Spleen (tissue), 11 donors: Measurements from ENCODE around the gene MRPL36. TPM values are rescaled to one million over a fixed set of nuclear protein-coding genes. Genes with fewer than 3 reads are reported as not detected.

Experiments
- DNase-seq: peaks from one replicate; pipeline ENCODE4 v3.0.0-alpha.2; 2020
- H3K27ac ChIP-seq, 8 donors: fragments of 200-600 bp; sonication (generic) in 7 of 8; 1 replicate in 4 of 8; 2 replicates in 4 of 8; pipeline versions ENCODE4 v1.5.0 to v1.8.0; 2016 to 2021; ENCODE audit warnings: inconsistent platforms in 4 of 8, mild to moderate bottlenecking in 4 of 8, moderate library complexity in 1 of 8
- H3K27me3 ChIP-seq, 7 donors: fragments of 200-600 bp; sonication (generic) in 6 of 7; replicated peaks in 1 of 7; 1 replicate in 4 of 7; 2 replicates in 3 of 7; pipeline versions ENCODE4 v1.5.0 to v1.8.0; 2016 to 2021; ENCODE audit warnings: inconsistent platforms in 3 of 7, mild to moderate bottlenecking in 1 of 7
- H3K36me3 ChIP-seq, 6 donors: fragments of 200-600 bp; sonication (generic) in 5 of 6; 1 replicate in 4 of 6; 2 replicates in 2 of 6; pipeline versions ENCODE4 v1.5.0 to v1.8.0; 2016 to 2021; ENCODE audit warnings: inconsistent platforms in 2 of 6
- H3K4me1 ChIP-seq, 6 donors: fragments of 200-600 bp; sonication (generic) in 5 of 6; 1 replicate in 3 of 6; 2 replicates in 3 of 6; pipeline versions ENCODE4 v1.5.0 to v1.8.0; 2016 to 2021; ENCODE audit warnings: inconsistent platforms in 3 of 6
- H3K4me3 ChIP-seq, 8 donors: fragments of 200-600 bp; sonication (generic) in 7 of 8; 1 replicate in 4 of 8; 2 replicates in 4 of 8; pipeline versions ENCODE4 v1.5.0 to v1.8.0; 2016 to 2021; ENCODE audit warnings: inconsistent platforms in 4 of 8, mild to moderate bottlenecking in 4 of 8, moderate library complexity in 2 of 8
- H3K9me3 ChIP-seq, 8 donors: fragments of 200-600 bp; sonication (generic) in 7 of 8; 1 replicate in 4 of 8; 2 replicates in 4 of 8; pipeline versions ENCODE4 v1.5.0 to v1.8.0; 2016 to 2021; ENCODE audit warnings: inconsistent platforms in 4 of 8
- POLR2A ChIP-seq, 3 donors: fragments of 450-650 bp; IDR thresholded peaks; one replicate each; pipeline ENCODE4 v1.5.1; 2017; ENCODE audit warnings: antibody characterized with exemption in 3 of 3, mild to moderate bottlenecking in 1 of 3
- POLR2AphosphoS5 ChIP-seq, 3 donors: sonication (generic); formaldehyde crosslinking; IDR thresholded peaks; one replicate each; pipeline ENCODE4 v1.5.1; 2017; ENCODE audit warnings: antibody characterized with exemption in 3 of 3
- WGBS, 5 donors: extraction: QIAGEN DNeasy Blood & Tissue Kit in 3 of 5; methylation state at CpG; one replicate each; pipeline versions ENCODE4 v1.1.5 to v1.1.7; 2013 to 2018; 5-methylcytosine and 5-hydroxymethylcytosine counted together
- intact Hi-C: fragments of 100-400 bp; cut with DNase I; formaldehyde crosslinking; loops from one replicate; pipeline ENCODE4 v1.15.0; 2023; ENCODE audit warnings: low total_unique reads
- polyA plus RNA-seq, 3 donors: library from polyadenylated mRNA; stranded (reverse); fragments of 200-250 nt; gene quantifications; one replicate each; pipeline ENCODE4 v1.2.1, GENCODE V29; 2013
- total RNA-seq, 7 donors: library from RNA; depleted of rRNA in 3 of 7; stranded (reverse); fragments of >200 nt in 3 of 7; fragmentation: NEBNext Ultra II Directional in 4 of 7; extraction: Animal tissue kit (Norgen Biotek cat#: 25700) in 4 of 7; gene quantifications; one replicate each; pipeline versions ENCODE4 v1.1.0 to v1.2.1, GENCODE V29; 2016 to 2021
- TF ChIP-seq, protein P1 (sequence below), 11 experiments: fragments of 200-600 bp in 7 of 11; fragments of 450-650 bp in 4 of 11; sonication (generic) in 4 of 11; IDR thresholded peaks in 8 of 11; conservative IDR thresholded peaks in 3 of 11; 1 replicate in 7 of 11; 2 replicates in 4 of 11; pipeline versions ENCODE4 v1.4.0 to v1.8.0; 2016 to 2021; ENCODE audit warnings: antibody characterized with exemption in 11 of 11, inconsistent platforms in 4 of 11, mild to moderate bottlenecking in 1 of 11
- donor health status: healthy with polysubstance abuse.
- donor health status: DM: no; HTN: no; CAD: no; lungs with moderate emphysema.
- donor health status: DM: no; HTN: no; CAD: no.
- donor health status: Bipolar disorder and iron deficiency.
- donor health status: healthy.
- donor health status: DM: no; HTN: no; CAD: no.
- donor health status: DM: yes; HTN: yes; CAD: no.

Gene MRPL36
- total and polyA plus RNA-seq, 10 donors, result 20.3 to 77.3 (median 35.9) TPM

DNA sequence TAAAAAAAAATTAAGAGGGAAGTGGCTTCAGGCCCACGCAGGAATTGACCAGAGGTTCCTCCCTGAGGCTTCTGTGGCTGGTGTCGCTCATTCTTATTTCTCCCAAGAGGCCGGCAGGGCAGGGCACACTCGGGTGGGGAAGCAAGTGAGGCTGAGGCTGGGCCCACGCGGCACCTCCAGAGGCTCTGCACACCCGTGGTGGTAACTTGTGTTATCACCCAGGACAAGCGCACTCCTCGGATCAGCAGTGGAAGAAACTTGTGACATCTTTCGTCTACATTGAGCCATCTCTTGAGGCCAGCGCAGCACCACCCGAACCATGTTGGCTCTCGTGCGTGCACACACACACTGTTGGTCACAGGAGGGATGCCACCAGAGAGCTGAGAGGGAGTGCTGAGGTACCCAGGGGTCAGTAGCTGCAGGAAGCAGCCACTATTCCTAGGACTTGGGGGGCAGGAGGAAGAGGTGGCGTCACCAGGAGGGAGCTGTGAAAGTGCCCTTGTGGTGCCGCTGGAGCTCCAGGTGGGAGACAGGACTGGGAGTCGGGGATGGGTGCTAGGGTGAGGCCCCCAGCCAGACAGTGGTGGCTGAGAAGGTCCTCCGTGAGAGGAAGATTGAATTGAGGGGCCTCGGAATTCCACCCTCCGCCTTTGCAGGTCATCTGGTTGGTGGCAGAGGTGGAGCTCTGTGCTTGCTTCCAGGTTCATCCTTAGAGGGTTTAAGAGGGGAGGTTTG, 8.0 kb upstream of the MRPL36 start:
- no peaks in the 10 kb centered on the region for H3K27me3 ChIP-seq
- TF ChIP-seq POLR2A (IDR thresholded peaks at IDR 0.05), result no peak
- TF ChIP-seq POLR2AphosphoS5 (IDR thresholded peaks at IDR 0.05), result peak in 1 of 3 donors; percentile 37
- H3K36me3 ChIP-seq, result peaks cover 0 to 100% (median 88%) of the 10 kb centered on the region in 6 donors
- peaks cover 4 to 51% (median 9%) of the 10 kb centered on the region in 6 donors for H3K4me1 ChIP-seq
- intact Hi-C loops, result no loop called here
- peak; percentile 65 for DNase-seq
- 80 to 91% (median 83%) methylated on average over 17 to 20 of the region's 20 CpGs for WGBS, 5 donors
- H3K4me3 ChIP-seq, result no peak overlapping the region
- no peaks in the 10 kb centered on the region for H3K9me3 ChIP-seq
- H3K27ac ChIP-seq, result no peak overlapping the region

DNA sequence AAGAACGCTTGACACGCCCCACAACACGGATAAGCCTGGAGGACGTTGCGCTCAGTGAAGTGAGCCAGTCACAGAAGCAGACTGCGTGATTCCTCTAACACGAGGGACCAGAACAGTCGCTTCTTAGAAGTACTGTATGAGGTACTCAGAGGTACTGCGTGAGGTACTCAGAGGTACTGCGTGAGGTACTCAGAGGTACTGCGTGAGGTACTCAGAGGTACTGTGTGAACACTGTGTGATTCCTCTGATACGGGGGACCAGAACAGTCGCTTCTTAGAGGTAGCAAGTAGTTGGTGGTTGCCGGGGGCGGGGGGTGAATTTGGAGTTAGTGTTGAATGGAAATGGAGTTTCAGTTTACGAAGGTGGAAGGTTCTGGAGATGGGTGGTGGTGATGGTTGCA, 7.3 kb upstream of the MRPL36 start:
- 87 to 96% (median 91%) methylated on average over 16 of the region's 16 CpGs for WGBS, 5 donors
- no peak overlapping the region for H3K27ac ChIP-seq
- H3K27me3 ChIP-seq, result no peaks in the 10 kb centered on the region
- no peaks in the 10 kb centered on the region for H3K9me3 ChIP-seq
- peak; percentile 59 for DNase-seq
- intact Hi-C loops, result no loop called here
- H3K4me3 ChIP-seq, result no peak overlapping the region
- TF ChIP-seq POLR2A (IDR thresholded peaks at IDR 0.05), result no peak
- H3K36me3 ChIP-seq, result peaks cover 0 to 98% (median 86%) of the 10 kb centered on the region in 6 donors
- H3K4me1 ChIP-seq, result peaks cover 11 to 57% (median 15%) of the 10 kb centered on the region in 6 donors

DNA sequence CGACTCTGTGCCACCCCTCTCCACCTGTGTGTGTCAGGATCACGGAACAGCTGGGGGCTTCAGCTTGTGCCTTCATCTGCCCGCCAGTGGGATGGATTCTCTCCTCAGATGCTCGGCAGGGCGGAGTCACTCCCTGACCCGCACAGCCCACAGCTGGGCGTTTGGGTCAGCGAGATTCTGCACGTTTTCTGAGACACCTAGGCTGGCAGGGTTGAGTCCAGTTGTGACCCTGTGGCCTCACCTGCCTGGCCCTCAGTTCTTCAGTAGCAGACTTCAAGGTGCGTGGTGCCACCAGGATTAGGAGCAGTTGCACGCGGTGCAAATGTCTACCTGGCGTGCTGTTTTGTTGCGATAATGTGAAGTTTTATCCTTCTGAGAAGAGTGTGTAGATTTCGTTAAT, 6.6 kb upstream of the MRPL36 start:
- H3K9me3 ChIP-seq, result no peaks in the 10 kb centered on the region
- no peaks in the 10 kb centered on the region for H3K27me3 ChIP-seq
- no peak overlapping the region for H3K4me3 ChIP-seq
- H3K36me3 ChIP-seq, result peaks cover 0 to 90% (median 79%) of the 10 kb centered on the region in 6 donors
- H3K27ac ChIP-seq, result no peak overlapping the region
- intact Hi-C loops, result no loop called here
- H3K4me1 ChIP-seq, result peaks cover 12 to 64% (median 20%) of the 10 kb centered on the region in 6 donors
- TF ChIP-seq, protein P1, sequence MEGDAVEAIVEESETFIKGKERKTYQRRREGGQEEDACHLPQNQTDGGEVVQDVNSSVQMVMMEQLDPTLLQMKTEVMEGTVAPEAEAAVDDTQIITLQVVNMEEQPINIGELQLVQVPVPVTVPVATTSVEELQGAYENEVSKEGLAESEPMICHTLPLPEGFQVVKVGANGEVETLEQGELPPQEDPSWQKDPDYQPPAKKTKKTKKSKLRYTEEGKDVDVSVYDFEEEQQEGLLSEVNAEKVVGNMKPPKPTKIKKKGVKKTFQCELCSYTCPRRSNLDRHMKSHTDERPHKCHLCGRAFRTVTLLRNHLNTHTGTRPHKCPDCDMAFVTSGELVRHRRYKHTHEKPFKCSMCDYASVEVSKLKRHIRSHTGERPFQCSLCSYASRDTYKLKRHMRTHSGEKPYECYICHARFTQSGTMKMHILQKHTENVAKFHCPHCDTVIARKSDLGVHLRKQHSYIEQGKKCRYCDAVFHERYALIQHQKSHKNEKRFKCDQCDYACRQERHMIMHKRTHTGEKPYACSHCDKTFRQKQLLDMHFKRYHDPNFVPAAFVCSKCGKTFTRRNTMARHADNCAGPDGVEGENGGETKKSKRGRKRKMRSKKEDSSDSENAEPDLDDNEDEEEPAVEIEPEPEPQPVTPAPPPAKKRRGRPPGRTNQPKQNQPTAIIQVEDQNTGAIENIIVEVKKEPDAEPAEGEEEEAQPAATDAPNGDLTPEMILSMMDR (IDR thresholded peaks at IDR 0.05 in 8 of 11, conservative IDR thresholded peaks at IDR 0.05 in 3 of 11), result no peak
- TF ChIP-seq POLR2A (IDR thresholded peaks at IDR 0.05) (no peak), POLR2AphosphoS5 (IDR thresholded peaks at IDR 0.05) (no peak)
- 88 to 96% (median 92%) methylated on average over 15 of the region's 15 CpGs for WGBS, 5 donors
- peak; percentile 57 for DNase-seq

DNA sequence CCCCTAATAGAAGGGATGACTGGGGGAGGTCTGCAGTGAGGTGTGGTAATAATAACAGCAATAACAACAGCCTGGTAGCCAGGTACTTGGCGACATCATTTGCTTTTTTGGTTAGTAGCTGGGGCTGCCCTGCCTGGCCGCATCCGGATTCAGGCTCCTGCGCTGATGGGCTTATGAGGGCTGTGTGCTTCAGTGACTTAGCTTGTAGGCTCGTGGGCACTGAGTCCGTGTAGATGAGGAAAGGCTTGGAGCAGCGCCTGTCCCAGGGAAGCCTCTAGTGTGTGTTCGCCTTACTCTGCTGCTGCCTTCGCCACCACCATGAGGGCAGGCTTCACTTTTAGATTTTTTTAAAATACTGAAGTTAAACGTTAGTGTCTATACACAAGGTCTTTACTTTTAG, 6.1 kb upstream of the MRPL36 start:
- Histone ChIP-seq H3K36me3 (peaks cover 0 to 85% (median 76%) of the 10 kb centered on the region in 6 donors), H3K27ac (no peak overlapping the region), H3K9me3 (no peaks in the 10 kb centered on the region), H3K4me3 (no peak overlapping the region), H3K27me3 (no peaks in the 10 kb centered on the region), H3K4me1 (peaks cover 12 to 67% (median 24%) of the 10 kb centered on the region in 6 donors)
- DNase-seq, result peak; percentile 62
- intact Hi-C loops, result no loop called here
- TF ChIP-seq, protein P1 (IDR thresholded peaks at IDR 0.05 in 8 of 11, conservative IDR thresholded peaks at IDR 0.05 in 3 of 11), result no peak
- TF ChIP-seq POLR2AphosphoS5 (IDR thresholded peaks at IDR 0.05) (no peak), POLR2A (IDR thresholded peaks at IDR 0.05) (no peak)
- WGBS, 5 donors, result 90 to 95% (median 93%) methylated on average over 10 of the region's 10 CpGs

DNA sequence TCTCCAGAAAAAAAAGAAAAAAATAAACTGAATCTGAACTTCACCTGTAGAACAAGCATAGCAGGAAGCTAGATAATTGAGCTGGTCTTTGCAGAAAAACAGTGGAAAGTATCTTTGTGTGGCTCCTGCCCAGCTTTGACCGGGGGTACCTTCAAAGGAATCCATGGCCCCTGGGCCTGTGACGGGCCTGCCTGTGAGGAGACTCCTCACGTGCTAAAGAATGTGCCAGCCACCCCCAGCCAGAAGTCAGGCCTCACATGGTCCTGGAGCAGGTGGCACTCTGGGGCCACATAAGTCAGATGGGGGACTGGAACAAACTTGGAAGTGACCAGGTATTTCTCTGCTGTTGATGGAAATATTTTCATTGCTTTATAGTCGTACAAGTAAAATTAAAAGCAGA, 5.7 kb upstream of the MRPL36 start:
- Histone ChIP-seq H3K27ac (no peak overlapping the region), H3K27me3 (no peaks in the 10 kb centered on the region), H3K4me3 (no peak overlapping the region), H3K9me3 (no peaks in the 10 kb centered on the region), H3K4me1 (peaks cover 12 to 71% (median 28%) of the 10 kb centered on the region in 6 donors), H3K36me3 (peaks cover 0 to 81% (median 73%) of the 10 kb centered on the region in 6 donors)
- intact Hi-C loops, result no loop called here
- WGBS, 5 donors, result 85 to 94% (median 90%) methylated on average over 4 of the region's 4 CpGs
- TF ChIP-seq, protein P1 (IDR thresholded peaks at IDR 0.05 in 8 of 11, conservative IDR thresholded peaks at IDR 0.05 in 3 of 11), result no peak
- no peak for TF ChIP-seq POLR2AphosphoS5 (IDR thresholded peaks at IDR 0.05)
- no peak for TF ChIP-seq POLR2A (IDR thresholded peaks at IDR 0.05)
- DNase-seq, result peak; percentile 51
